Left lobe of liver (tissue), 2 donors: Measurements from ENCODE around the gene FCRL5. TPM values are rescaled to one million over a fixed set of nuclear protein-coding genes. Genes with fewer than 3 reads are reported as not detected.
"Not testable (repeated sequence)": the region's sequence is repeated elsewhere in the genome, so short reads cannot be mapped to it uniquely, and the experiment has no call there.

Experiments used
- ATAC-seq: fragments of 200-7000 bp; cut with Tn5 transposase; one replicate; pipeline ENCODE4 v1.9.1; 2020; ENCODE audit warnings: mild to moderate bottlenecking, moderate library complexity
- DNase-seq: peaks from one replicate; pipeline ENCODE4 v3.0.0-alpha.2; 2020; ENCODE audit warnings: low spot score
- total RNA-seq: library from RNA; stranded (reverse); gene quantifications from one replicate; pipeline ENCODE4 v1.2.1, GENCODE V29; 2021
- donor health status: DM: no; HTN: no; CAD: no; lungs with moderate emphysema.
- donor health status: DM: no; HTN: yes; CAD: no.

Gene FCRL5
- 0.05 TPM for total RNA-seq

- ATAC-seq (no peak), DNase-seq (no peak)
These were observed at the start of gene FCRL5 for GRCh38 chr1:157551694-157552693. Gene FCRL5, minus strand, starts transcription at chr1:157552515. Its CDS starts 153 bp downstream, at chr1:157552362.

GRCh38 chr1:157600236-157600635 lies 47.9 kb upstream of the FCRL5 start:
- DNase-seq: no peak
- ATAC-seq: no peak

DNA sequence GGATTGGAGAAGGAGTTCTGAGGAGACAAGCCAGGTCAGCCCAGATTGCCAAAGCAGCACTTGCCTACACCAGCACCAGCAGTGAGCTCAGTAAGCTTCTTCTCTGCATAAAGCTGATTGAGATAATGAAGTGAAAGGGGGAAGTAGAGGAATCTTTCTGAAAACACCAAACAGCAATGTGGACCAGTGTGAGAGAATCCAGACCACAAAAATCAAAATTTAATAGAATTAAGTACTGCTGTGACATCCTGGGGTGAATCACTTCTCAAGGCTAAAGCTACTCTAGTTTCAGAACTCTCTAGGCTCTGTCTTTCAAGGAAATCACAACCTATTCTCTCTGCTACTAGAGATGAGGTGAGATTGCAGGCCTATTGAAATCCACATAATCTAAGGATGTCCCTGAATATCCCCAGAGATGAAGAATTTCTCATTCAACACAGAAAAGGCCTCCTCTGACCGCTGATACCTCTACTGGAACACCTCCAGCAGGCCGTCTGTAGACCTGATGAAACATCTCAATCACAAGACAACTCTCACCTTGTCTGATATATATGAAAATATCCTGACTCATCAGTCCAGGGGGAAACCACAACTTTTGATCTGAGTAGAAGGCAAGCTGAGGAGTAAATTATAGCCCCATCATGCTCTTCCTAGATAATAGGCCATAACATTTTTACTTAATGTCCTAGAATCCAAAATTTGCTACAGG lies 45.8 kb upstream of the FCRL5 start, which contains the start of gene FCRL4:
Gene FCRL4 (minus strand): TSS at position 127 of the 709 bp plus-strand sequence. CDS start 141 bp downstream, outside the sequence.
- no peak for DNase-seq

GRCh38 chr1:157596384-157596783 lies 44.1 kb upstream of the FCRL5 start:
- DNase-seq: no peak
- no peak for ATAC-seq

More for the DNA sequence above, 45.8 kb upstream of the FCRL5 start, which contains the start of gene FCRL4:
- no peak for ATAC-seq

- no peak for ATAC-seq
- no peak for DNase-seq
These were observed 43.0 kb upstream of the FCRL5 start for GRCh38 chr1:157595356-157595755.

DNA sequence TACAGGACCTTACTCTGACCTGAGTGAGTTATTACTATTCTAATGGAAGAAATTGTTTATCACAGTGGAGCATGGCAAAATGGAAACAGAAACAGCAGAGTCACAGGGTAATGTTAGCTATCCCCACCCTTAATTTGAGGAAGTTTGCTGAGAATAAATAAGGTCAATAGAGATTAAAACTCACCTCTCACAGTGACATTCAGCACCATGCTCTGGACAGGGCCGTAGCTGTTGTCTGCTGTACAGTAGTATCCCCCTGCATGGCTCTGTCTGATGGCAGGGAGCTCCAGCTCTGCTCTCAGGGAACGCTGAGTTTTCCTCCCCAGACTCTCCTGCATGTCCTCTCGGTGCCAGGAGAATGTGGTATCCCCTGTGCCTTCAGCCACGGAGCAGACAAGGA lies 33.7 kb upstream of the FCRL5 start:
- no peak for DNase-seq
- ATAC-seq: no peak

DNA sequence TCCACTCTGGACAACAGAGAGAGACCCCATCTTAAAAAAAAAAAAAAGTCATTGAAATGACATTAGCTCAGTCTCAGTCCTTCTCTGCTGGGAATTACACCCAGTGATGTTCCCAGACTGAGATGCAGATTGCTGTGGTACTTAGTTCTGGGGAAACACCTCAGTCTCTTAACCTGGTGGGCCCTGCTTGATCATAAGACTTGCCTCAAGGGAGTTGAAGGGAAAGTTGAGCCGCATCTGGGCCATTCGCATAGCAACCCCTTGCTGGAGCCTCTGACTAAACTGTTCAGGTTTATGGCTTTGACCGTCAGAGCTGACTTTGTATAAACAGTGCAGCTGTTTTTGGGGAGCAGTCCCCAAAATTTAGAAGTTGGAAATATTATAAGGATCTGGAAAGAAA lies 32.2 kb upstream of the FCRL5 start:
- ATAC-seq (no peak), DNase-seq (no peak)

GRCh38 chr1:157580828-157581210 lies 28.5 kb upstream of the FCRL5 start:
- DNase-seq (no peak), ATAC-seq (no peak)

GRCh38 chr1:157580179-157580827 lies 28.0 kb upstream of the FCRL5 start:
- ATAC-seq: peak; percentile 85
- no peak for DNase-seq

DNA sequence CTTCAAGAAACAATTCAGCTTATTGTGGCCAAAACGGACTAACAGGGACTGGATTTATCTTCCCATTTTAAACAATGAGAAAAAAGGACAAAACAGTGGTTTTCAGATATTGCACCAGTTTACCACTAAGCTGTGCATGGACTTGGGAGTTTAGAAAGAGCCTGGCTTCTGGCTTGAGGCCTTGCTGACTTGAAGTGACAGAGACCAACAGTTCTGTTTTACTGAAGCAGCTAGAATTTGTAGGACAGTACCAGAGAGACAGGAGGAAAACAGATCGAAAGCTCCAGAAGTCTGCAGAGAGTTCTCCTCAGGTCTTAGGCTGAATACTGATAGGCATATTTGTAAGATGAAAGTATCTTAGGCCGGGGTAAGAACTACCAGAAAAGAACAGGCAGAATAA lies 25.1 kb upstream of the FCRL5 start:
- ATAC-seq (no peak), DNase-seq (no peak)

DNA sequence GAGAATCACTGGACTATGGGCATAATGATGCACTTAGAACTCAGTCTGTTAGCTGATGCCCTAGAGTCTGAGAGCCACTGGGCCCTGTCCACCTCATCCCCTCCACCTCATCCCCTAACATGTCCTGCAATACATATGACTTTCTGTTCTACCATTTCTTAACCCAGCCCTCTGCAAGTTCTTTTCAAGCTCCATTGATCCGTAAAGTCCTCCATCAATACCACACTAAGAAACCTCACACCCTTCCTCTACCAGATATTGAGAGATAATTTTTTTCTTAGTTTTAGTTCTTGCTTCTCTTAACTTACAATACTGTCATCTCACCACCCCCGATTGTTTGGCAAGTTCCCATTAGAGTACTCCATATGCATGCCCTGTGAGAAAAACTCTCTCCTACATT lies 23.4 kb upstream of the FCRL5 start:
- DNase-seq: no peak
- ATAC-seq: no peak

GRCh38 chr1:157574836-157575235 lies 22.5 kb upstream of the FCRL5 start:
- DNase-seq (no peak), ATAC-seq (no peak)

DNA sequence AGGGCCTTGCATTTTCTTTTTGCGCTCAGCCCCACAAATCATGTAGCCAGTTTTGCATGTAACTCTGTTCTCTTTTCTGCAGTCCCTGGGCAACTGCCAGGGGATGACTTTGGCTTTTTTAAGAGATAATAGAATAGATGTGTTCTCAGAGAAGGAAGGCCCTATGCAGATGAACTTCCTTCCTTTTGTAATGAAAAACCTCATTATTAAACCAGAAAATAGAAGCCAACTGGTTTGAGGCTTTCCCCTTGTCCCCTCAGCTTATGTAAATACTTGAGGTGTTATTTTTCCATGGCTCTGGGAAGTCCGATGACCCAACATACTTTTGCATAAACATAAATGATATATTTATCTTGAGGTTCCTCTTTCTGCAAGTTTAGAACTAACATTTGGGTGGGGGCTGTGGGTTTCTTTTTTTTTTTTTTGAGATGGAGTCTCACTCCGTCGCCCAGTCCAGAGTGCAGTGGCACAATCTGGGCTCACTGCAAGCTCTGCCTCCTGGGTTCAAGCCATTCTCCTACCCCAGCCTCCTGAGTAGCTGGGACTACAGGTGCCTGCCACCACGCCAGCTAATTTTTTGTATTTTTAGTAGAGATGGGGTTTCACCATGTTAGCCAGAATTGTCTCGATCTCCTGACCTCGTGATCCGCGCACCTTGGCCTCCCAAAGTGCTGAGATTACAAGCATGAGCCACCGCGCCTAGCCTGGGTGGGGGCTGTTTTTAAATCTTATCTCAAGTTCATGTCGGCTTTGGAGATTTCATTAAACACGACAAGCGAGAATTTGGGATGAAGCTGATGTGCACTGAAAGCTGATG lies 14.4 kb upstream of the FCRL5 start:
- ATAC-seq (no peak), DNase-seq (no peak)

- no peak for DNase-seq
- ATAC-seq: no peak
These were observed 10.2 kb upstream of the FCRL5 start for GRCh38 chr1:157562515-157562914.

GRCh38 chr1:157558119-157558518 lies 5.8 kb upstream of the FCRL5 start:
- DNase-seq: no peak
- no peak for ATAC-seq

DNA sequence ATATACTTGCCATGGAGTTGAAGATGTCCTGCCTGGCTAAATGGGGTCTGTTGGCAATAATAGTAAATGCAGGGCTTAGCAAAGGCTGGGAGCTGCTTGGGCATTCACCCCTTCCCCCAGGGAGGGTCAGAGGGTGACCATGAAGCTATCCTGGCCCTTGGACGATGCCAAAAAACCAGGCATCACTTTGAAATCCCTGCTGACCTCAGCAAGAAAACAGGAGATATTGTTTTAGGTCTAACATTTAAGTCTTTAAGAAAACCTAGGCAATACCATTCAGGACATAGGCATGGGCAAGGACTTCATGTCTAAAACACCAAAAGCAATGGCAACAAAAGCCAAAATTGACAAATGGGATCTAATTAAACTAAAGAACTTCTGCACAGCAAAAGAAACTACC lies 4.2 kb downstream of the FCRL5 start:
- ATAC-seq: not testable (repeated sequence)

DNA sequence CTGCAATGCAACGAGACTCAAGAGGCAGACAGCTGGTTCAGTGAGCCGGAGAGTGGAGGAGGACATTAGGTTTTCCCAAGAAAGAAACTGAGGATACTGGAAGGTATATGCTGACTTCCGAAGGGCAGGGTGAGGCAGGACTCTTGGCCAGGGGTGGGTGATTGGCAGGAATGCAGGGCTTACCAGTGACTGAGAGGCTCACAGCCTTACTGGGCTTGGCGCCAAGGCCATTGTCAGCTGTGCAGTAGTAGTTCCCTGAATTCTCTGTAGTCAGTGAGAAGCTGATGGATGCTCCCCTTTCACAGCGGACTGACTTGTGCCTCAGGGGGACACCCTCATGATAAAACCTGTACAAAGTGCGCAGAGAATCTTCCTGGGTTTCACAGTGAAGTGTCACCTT lies 9.6 kb downstream of the FCRL5 start:
- ATAC-seq (no peak), DNase-seq (no peak)

More for the DNA sequence above, 4.2 kb downstream of the FCRL5 start:
- not testable (repeated sequence) for DNase-seq

- DNase-seq: no peak
- ATAC-seq: no peak
These were observed 11.5 kb downstream of the FCRL5 start for GRCh38 chr1:157540852-157541251.

- DNase-seq (no peak), ATAC-seq (no peak)
These were observed 12.1 kb downstream of the FCRL5 start for GRCh38 chr1:157540160-157540748.

GRCh38 chr1:157539568-157539967 lies 12.7 kb downstream of the FCRL5 start:
- DNase-seq (no peak), ATAC-seq (no peak)
